Stimulated activated CD8-positive, alpha-beta memory T cell treated with anti-CD3 and anti-CD28 coated beads, Interleukin-15, amount 100 ng/mL, for 48 hours (primary cell): ENCODE results near the gene MPC1L.
"Not testable (repeated sequence)": the region's sequence is repeated elsewhere in the genome, so short reads cannot be mapped to it uniquely, and the experiment has no call there.

Experiments used
- DNase-seq, 2 donors: peaks; one replicate each; pipeline ENCODE4 v3.0.0-alpha.2; 2020; ENCODE audit warnings: low read depth in 2 of 2

MPC1L gene

DNA sequence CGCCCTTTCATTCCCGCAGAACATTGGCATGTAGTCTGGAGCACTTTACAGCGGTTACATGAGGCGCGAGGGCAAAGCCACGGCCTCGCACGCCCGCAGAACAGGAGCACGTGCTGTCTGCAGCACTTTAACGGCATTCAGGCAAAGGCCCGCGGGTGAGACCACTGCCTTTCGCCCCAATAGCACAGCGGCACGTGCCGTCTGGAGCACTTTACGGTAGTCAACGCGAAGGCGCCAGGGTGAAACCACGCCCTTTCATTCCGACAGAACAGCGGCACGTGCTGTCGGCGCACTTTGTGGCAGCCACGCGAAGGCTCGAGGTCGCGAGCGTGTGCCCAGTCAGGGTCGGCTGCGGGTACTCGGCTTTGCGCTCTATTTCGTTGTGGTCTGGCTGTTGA, at the start of gene MPC1L:
Gene MPC1L (plus strand): TSS at position 290 of the 398 bp plus-strand sequence. CDS start 138 bp downstream, outside the sequence.
- DNase-seq: no peak

DNA sequence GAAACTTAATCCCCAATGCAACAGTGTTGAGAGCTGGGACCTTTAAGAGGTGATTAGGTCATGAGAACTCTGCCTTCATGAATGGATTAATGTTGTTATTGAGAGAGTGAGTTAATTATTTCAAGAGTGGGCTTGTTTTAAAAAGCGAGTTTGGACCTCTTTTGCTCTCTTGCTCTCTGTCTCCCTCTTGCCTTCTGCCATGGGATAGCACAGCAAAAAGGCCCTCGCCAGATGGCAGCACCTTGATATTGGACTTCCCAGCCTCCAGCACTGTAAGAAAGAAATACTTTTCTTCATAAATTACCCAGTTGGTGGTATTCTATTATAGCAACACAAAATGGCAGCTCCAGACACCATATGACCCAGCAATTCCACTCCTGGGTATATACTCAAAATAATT, 49.5 kb upstream of the MPC1L start:
- DNase-seq: no peak

DNA sequence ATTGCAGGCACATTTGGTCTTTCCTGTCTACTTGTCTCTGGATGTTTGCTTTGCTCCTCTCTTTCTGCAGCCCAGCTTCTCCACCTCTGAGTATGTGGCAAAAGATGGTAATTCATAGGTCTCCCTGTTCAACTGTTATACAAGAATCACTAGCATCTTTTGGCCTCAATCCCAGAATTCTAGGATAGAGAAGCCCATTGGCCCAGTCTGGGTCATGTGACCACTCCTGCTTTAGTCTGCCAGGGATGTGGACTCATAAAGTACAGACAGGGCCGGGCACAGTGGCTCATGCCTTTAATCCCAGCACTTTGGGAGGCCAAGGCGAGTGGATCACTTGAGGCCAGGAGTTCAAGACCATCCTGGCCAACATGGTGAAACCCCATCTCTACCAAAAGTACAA, 47.8 kb upstream of the MPC1L start:
- DNase-seq: not testable (repeated sequence)

DNA sequence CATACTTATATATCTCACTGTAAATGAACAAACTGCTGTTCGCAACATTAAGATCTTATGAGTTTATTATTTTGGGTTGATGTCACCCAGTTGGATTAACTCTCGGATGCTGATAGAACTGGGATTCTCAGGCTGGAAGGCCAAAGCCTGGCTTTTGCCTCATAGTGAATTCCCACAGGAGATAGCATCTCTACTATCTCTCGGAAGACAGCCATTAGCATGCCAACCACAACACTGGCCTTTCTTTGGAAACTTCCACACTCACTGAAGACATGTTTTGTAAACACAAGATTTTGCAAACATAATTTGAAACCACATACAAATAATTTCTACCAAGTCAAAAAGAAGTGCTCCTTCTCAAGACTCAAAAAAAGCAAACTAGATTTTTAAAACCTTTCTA, 46.9 kb upstream of the MPC1L start:
- DNase-seq: no peak

DNA sequence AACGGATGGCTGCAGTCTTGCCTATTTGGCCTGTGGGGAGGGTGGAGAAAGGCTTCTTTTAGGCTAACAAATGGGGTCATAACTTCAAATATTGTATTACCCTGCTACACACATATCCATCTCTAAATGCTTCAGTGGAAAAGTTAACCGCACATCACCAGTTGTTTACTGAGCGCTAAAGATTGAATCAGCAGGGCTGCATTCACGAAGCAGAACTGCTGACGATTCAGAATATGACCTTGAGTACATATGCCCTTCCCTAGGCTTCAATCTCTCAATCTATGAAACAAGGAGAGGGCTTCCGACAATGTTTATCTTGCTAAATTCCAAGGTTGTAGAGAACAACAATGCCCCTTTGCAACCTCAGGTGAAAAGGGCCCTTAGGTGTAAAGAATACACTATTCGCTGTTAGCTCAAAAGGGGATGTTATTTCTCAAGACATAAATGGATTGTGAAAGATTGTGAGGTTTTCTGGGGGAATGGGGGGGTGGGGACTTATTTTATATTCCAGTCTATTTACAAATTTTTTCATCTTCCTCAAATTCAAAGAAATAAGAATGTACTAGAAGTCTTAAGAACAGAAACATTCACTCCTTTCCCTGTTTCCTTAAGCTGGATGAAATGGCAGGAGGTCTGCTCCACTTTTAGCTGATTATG, 45.1 kb upstream of the MPC1L start:
- no peak for DNase-seq

DNA sequence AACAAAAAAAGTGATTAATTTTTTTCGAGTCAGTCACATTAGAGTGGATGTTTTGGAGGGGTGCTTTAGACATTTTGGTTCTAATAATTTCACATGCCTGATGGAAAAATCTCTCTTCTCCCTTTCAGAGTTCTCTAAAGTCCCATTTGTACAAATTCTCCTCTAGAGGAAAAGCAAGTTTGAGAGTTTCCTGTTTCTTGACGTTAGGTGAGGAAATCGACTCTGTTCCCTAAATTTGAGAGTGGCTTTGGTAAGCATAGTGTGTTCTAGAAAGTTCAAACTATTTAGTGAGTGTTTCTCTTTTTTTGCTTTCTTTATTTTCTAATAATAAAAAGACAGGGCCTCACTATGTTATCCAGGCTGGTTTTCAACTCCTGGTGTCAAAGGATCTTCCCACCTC, 44.1 kb upstream of the MPC1L start:
- no peak for DNase-seq

DNA sequence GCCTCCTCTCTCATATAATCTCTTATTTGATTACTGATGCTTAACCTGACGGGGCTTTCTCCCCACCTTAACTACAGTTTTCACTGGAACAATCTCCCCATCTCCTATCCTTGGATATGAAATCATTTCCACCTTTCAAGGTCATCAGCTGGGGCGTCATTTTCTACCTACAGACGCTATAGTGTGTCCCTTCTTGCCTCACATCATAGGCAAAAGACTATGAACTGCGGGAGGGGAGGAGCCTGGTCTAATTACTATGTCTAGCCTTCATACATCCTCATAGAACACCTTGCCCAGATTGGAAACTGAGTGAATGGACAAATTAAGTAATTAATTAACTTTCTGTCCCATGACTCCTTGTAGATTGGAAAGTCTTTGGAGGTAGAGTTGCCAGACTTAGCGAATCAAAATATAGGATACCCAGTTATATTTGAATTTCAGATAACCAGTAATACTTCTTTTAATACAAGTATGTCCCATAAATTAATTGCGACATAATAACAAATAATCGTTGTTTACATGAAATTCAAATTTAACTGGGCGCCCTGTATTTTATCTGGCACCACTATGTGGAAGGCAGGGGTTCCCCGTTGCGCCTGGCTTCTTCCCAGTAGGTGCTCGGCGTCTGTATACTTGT, 43.2 kb upstream of the MPC1L start:
- no peak for DNase-seq

DNA sequence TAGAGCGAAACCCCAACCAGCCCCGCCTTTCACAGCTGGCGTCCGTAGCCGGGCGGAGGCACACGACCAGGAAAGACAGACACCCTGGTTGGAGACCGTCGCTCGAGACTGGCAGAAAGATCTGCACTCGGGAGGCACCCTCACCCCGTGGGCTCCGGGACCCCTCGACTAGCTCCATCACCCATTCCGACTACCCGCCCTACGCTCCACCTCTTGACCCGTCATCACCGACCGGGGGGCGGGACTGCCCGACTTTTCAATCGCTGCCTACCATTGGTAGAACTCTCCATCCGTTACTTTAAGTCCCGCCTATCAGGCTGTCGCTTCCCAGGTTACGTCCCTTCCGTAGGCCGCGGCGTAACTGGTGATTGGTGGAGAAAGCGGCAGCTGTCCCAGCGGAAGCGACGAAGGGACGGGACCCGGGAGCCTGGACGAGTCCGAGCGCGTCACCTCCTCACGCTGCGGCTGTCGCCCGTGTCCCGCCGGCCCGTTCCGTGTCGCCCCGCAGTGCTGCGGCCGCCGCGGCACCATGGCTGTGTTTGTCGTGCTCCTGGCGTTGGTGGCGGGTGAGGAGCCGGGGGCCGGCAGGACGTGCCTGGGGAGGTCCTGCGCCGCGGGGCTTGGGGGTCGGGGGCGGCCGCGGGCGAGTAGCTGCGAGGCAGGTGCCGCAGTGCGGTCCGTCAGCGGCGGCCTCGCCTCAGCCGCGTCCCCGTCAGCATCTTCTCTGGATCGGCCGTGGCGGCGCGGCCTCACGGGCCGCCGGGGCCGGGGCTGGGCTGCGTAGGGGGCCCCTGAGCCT, 42.5 kb upstream of the MPC1L start, which contains the start of gene ATP6AP2:
Gene ATP6AP2 (plus strand): TSS at position 434 of the 799 bp plus-strand sequence. CDS start 96 bp downstream, at position 530.
- DNase-seq: peak; percentile 81 to 84

DNA sequence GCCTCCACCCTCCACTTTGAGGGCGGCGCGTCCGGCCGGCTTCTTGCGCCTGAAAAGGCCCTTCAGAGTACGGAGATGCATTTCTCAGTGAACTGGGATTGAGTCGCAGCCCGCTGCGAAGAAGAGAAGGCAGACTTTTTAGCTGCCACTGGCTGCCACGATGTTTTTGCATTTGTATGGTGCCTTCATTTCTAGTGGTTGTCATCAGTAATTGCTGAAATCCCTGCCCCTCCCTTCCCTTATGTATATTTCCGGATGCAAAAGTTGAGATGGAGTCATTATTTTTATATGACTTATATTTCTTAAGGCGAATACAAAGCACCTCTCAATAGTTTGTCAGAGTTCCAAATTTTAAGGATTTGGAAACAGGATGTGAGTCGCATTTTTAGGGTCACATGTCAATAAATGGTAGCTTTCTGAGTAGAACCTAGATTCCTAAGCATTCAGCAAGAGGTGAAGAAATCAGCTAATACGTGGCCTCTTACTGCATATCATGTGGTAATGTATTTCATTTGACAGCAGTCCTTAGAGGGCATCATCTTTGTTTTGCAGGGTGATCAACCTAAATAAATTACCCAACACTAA, 41.8 kb upstream of the MPC1L start:
- DNase-seq: no peak

DNA sequence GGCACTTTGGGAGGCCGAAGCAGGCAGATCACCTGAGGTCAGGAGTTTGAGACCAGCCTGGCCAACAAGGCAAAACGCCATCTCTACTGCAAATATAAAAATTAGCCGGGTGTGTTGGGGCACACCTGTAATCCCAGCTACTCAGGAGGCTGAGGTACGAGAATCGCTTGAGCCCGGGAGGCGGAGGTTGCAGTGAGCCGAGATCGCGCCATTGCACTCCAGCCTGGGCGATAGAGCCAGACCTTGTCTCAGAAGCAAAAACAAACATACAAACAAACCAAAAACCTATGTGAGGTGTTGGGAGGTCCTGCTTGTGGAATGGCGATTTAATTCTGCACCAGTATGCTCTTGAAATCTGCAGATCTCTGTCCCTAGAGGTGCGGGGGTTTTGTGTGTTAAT, 41.0 kb upstream of the MPC1L start:
- not testable (repeated sequence) for DNase-seq

DNA sequence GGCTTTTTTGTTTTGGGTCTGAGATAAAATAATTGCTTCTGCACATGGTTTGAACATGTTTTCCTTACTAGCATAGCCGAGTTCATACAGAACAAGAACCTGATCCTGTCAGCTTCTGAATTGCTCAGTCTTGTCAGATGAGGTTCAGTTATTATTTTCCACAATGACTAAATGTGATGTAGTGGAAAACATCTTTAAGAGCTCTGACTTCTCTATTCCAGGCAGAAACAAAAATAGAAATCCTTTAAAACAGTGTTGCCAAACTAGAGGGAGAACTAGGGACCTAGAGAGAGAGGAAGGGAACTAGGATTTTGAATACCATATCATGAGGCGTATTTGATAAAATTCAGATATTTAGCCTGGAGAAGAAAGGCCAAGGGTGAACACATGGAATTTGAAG, 40.4 kb upstream of the MPC1L start:
- DNase-seq: no peak

DNA sequence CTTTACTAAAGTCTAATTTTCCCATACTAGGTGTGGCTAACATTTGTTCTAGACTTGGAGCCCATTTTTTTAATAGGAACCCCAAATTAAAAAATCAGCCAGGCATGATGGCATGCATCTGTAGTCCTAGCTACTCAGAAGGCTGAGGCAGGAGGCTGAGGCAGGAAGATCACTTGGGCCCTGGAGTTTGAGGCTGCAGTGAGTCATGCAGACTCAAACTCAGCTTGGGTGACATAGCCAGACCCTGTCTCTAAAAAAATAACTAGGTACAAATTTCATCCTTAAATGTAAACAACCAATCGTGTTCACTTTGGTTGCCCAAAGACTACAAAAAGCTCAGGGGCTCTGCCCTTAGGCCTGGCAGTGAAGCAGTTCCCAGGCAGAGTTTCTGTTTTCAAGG, 35.6 kb upstream of the MPC1L start:
- DNase-seq: not testable (repeated sequence)

DNA sequence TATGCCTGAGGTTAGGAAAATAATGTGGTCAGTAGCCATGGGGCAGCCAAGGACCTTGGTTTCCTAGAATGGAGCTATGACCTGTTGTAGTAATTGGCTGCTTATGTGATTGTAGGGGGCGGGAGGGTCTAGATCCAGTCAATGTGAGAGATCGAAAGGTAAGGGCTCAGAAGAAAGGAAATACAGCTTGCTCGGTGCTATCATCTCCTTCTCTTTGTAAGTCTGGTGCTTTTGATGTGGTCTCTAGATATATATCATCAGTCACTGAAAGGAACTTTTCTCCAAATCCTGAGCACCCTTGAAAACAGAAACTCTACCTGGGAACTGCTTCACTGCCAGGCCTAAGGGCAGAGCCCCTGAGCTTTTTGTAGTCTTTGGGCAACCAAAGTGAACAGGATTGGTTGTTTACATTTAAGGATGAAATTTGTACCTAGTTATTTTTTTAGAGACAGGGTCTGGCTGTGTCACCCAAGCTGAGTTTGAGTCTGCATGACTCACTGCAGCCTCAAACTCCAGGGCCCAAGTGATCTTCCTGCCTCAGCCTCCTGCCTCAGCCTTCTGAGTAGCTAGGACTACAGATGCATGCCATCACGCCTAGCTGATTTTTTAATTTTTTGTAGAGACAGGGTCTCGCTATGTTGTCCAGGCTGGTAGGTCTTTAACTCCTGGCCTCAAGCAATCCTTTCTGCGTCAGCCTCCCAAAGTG, 33.5 kb upstream of the MPC1L start:
- not testable (repeated sequence) for DNase-seq

DNA sequence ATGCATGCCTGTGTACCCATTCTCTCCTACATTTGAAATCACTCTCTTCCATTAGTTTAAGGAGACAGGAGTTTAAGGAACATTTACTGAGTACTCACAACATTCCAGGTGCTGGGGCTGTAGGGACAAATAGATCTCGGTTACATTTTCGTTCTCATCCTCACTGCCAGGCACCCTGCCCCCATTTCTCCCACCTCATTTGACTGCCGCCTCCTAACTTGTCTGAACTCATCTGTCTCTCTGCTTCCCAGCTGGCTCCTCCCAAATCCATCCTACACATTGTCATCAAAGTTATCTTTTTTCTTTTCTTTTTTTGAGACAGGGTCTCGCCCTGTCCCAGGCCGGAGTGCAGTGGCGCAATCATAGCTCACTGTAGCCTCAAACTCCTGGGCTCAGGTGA, 19.8 kb upstream of the MPC1L start:
- no peak for DNase-seq

DNA sequence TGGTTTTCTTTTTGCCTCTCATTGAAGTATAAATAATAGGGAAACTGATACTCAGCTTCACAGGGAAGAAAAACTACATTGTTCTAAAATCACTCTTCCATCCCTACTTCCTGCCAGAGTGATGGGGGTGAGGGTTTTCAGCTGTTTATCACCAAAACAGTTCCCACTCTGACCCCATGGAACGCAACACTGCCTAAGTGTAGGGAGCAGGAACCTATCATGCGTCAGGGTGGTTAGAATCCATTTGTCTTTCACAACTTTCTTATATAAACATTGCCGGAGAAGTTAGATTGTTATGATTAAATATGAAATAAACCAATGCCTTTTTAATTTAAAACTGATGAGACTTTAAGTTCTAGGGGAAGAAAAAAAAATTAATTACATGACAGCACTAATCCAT, 15.8 kb upstream of the MPC1L start:
- no peak for DNase-seq

DNA sequence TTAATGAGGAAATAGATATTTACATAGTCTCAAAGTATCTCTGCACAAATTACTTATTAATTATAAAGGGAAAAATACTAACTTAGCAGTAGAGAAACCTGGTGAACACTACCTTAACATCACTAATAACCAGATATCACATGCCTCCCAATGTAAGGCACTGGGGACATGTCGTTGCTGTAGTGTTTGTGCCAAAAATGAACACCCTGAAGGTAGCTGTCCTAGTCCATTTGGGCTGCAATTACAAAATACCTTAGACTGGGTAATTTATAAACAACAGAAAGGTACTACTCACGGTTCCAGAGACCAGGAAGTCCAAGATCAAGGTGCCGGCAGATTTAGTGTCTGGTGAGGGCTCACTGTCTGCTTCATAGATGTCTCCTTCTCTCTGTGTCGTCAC, 10.7 kb upstream of the MPC1L start:
- DNase-seq: no peak

DNA sequence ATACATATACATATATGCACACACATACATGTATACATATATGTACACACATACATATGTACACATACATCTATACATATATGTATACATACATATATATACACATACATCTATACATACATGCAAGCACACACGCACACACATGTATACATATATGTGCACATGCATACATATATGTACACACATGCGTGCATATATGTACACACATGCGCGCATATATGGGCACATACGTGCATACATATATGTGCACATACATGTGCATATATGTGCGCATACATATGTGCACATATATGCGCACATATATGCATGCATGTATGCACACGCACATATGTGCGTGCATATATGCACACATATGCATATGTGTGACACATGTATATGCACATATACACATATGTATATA, 7.3 kb upstream of the MPC1L start:
- no peak for DNase-seq

DNA sequence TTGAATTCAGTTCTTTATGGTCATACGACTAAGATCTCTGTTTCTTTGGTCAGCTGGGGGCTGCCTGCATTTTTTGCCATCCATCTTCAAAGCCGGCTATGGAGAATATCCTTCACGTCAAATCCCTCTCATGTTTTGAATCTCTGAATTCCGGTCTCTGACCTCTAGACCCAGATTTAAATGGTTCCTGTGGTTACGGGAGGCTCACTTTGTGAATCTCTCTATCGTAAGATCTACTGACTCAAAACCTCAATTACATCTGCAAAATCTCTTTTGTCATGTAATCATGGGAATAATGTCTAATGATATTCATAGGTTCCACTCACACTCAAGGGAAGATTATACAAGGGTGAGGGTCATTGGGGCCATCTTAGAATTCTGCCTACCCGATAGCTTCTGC, 5.7 kb upstream of the MPC1L start:
- no peak for DNase-seq

DNA sequence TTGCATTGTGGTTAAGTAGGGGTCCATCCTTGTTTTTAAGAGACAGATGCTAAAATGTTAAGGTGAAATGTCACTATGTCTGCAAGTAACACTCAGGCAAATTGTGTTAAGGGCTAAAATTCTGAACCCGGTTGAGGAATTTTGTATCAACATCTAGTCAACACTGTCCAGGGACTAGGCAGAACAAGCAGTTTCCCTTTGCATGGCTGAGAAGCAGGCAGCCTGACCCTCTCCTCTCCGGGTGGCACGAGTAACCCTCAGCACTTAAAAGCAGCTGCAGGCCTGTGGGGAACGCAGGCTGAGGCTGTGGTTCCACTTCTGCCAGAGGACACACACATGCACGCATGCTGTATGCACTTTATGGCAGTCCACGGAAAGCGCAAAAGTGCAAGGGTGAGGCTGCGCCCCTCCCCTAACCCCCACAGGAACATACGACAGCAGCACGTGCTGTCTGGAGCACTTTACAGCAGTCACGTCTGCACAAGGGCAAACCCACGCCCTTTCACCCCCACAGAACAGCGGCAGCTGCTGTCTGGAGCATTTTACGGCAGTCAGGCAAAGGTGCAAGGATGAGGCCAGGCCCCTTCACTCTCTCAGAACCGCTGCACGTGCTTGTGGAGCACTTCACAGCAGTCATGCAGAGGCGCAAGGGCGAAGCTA, 619 bp upstream of the MPC1L start:
- DNase-seq: no peak

DNA sequence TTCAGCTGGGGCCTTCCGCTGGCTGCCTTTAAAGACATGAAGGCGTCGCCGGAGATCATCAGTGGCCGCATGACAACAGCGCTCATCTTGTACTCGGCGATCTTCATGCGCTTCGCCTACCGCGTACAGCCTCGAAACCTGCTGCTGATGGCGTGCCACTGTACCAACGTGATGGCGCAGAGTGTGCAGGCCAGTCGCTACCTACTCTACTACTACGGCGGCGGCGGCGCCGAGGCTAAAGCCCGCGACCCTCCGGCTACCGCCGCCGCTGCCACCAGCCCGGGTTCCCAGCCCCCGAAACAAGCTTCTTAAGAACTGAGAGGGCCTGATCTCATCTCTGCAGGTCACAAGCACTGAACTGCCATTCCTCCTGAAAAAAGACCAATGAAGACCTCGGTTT, 437 bp downstream of the MPC1L start:
- no peak for DNase-seq

DNA sequence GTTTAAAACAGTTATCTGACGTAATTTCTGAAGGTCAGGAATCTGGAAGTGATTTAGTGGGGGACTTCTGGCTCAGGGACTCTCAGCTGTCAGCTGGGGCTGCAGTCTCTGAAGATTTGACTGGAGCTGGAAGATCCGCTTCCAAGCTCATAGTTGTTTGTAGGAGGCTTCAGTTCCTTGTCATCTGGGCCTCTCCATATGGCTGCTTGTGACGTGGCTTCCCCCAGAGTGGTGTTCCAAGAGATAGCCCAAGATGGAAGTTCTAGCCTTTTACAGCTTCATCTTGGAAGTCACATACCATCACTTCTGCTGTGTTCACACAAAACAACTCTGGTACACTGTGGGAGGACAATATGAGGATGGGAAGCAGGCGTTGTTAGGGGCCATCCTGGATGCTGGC, 2.1 kb downstream of the MPC1L start:
- no peak for DNase-seq
